CD14-positive monocyte (primary cell): ENCODE results near the gene SIGLEC1. TPM values are rescaled to one million over a fixed set of nuclear protein-coding genes. Genes with fewer than 3 reads are reported as not detected.
A peak's percentile ranks its signal among the peaks of the same experiment; 100 is the strongest.

Source experiments
- DNase-seq, 3 donors: peaks; one replicate each; pipeline ENCODE4 v3.0.0-alpha.2; 2011 to 2022
- H2AFZ ChIP-seq: 2 replicates; pipeline ENCODE4 v1.6.0; 2012; ENCODE audit warnings: mild to moderate bottlenecking, low read depth, low read length, inconsistent platforms; ENCODE audit not compliant: insufficient read depth, poor library complexity, severe bottlenecking
- H3K27ac ChIP-seq, 2 donors: 1 replicate in 1 of 2; 2 replicates in 1 of 2; pipeline ENCODE4 v1.5.1; 2012 to 2013; ENCODE audit warnings: low read length in 2 of 2, control low read depth in 1 of 2, inconsistent platforms in 1 of 2, low read depth in 1 of 2, mild to moderate bottlenecking in 1 of 2
- H3K27me3 ChIP-seq, 2 donors: one replicate each; pipeline versions ENCODE4 v1.6.0 to v1.6.1; 2011 to 2013; ENCODE audit warnings: low read length in 2 of 2; ENCODE audit not compliant: control insufficient read depth in 2 of 2, insufficient read depth in 2 of 2
- H3K36me3 ChIP-seq, 2 donors: replicated peaks in 1 of 2; 1 replicate in 1 of 2; 2 replicates in 1 of 2; pipeline versions ENCODE4 v1.5.1 to v1.6.1; 2012 to 2013; ENCODE audit warnings: low read length in 2 of 2, control low read depth in 1 of 2, inconsistent platforms in 1 of 2, mild to moderate bottlenecking in 1 of 2; ENCODE audit not compliant: insufficient read depth in 2 of 2, control insufficient read depth in 1 of 2
- H3K4me1 ChIP-seq, 2 donors: 1 replicate in 1 of 2; 2 replicates in 1 of 2; pipeline versions ENCODE4 v1.5.1 to v1.6.1; 2012 to 2013; ENCODE audit warnings: low read length in 2 of 2, control low read depth in 1 of 2, inconsistent platforms in 1 of 2, mild to moderate bottlenecking in 1 of 2, moderate library complexity in 1 of 2; ENCODE audit not compliant: insufficient read depth in 2 of 2, control insufficient read depth in 1 of 2
- H3K4me2 ChIP-seq: replicated peaks from 2 replicates; pipeline ENCODE3; 2012; ENCODE audit warnings: low read length, moderate library complexity, mild to moderate bottlenecking; ENCODE audit not compliant: poor library complexity, severe bottlenecking; ENCODE audit errors: extremely low read depth
- H3K4me3 ChIP-seq, 3 experiments: fragments of 200-600 bp in 1 of 3; sonication (generic) in 1 of 3; replicated peaks in 1 of 3; 1 replicate in 2 of 3; 2 replicates in 1 of 3; pipeline ENCODE4 v1.5.1; 2011 to 2013; ENCODE audit warnings: low read length in 3 of 3, mild to moderate bottlenecking in 3 of 3, control low read depth in 2 of 3, low read depth in 2 of 3, inconsistent platforms in 1 of 3, moderate library complexity in 1 of 3
- H3K79me2 ChIP-seq: 2 replicates; pipeline ENCODE4 v1.6.0; 2012; ENCODE audit warnings: mild to moderate bottlenecking, control low read depth, inconsistent platforms, low read length, moderate library complexity; ENCODE audit not compliant: insufficient read depth
- H3K9ac ChIP-seq: 2 replicates; pipeline ENCODE4 v1.6.0; 2017; ENCODE audit warnings: low read length, mild to moderate bottlenecking; ENCODE audit not compliant: insufficient read depth, poor library complexity, severe bottlenecking
- H3K9me3 ChIP-seq, 2 donors: replicated peaks in 1 of 2; 1 replicate in 1 of 2; 2 replicates in 1 of 2; pipeline versions ENCODE4 v1.5.1 to v1.6.1; 2012 to 2013; ENCODE audit warnings: low read length in 2 of 2, control low read depth in 1 of 2; ENCODE audit not compliant: control insufficient read depth in 1 of 2, insufficient read depth in 1 of 2
- H4K20me1 ChIP-seq: 2 replicates; pipeline ENCODE4 v1.6.0; 2012; ENCODE audit warnings: mild to moderate bottlenecking, low read length, control low read depth, moderate library complexity; ENCODE audit not compliant: insufficient read depth
- H3K27ac Mint-ChIP-seq, 7 donors: one replicate each; pipeline ENCODE4 v1.8.0; 2020; ENCODE audit warnings: mild to moderate bottlenecking in 7 of 7, mixed read lengths in 7 of 7, moderate library complexity in 6 of 7, inconsistent platforms in 2 of 7
- H3K27me3 Mint-ChIP-seq, 3 donors: one replicate each; pipeline ENCODE4 v1.8.0; 2021 to 2022; ENCODE audit warnings: low read depth in 3 of 3, mild to moderate bottlenecking in 3 of 3, mixed read lengths in 3 of 3, moderate library complexity in 3 of 3, inconsistent platforms in 1 of 3
- H3K36me3 Mint-ChIP-seq, 2 donors: one replicate each; pipeline ENCODE4 v1.8.0; 2020; ENCODE audit warnings: mixed read lengths in 2 of 2, inconsistent platforms in 1 of 2, mild to moderate bottlenecking in 1 of 2
- H3K4me1 Mint-ChIP-seq: one replicate; pipeline ENCODE4 v1.8.0; 2020; ENCODE audit warnings: mild to moderate bottlenecking, mixed read lengths
- H3K4me3 Mint-ChIP-seq, 2 donors: one replicate each; pipeline ENCODE4 v1.8.0; 2020; ENCODE audit warnings: mild to moderate bottlenecking in 2 of 2, mixed read lengths in 2 of 2, moderate library complexity in 1 of 2
- H3K9me3 Mint-ChIP-seq, 7 donors: one replicate each; pipeline ENCODE4 v1.8.0; 2020 to 2022; ENCODE audit warnings: mixed read lengths in 7 of 7, mild to moderate bottlenecking in 6 of 7, moderate library complexity in 6 of 7, inconsistent platforms in 2 of 7
- CTCF ChIP-seq: fragments of 200-600 bp; IDR thresholded peaks from one replicate; pipeline ENCODE4 v1.8.0; 2022; ENCODE audit warnings: antibody characterized with exemption, mild to moderate bottlenecking
- WGBS: methylation state at CpG from one replicate; pipeline ENCODE4 v1.1.5; 2013; ENCODE audit warnings: missing lambda C conversion rate; ENCODE audit not compliant: insufficient coverage; 5-methylcytosine and 5-hydroxymethylcytosine counted together
- intact Hi-C, 2 donors: fragments of 100-400 bp; cut with micrococcal nuclease; formaldehyde crosslinking; loops; one replicate each; pipeline versions ENCODE4 v1.15.0 to v1.15.1; 2023
- polyA plus RNA-seq, 3 donors: library from polyadenylated mRNA; depleted of rRNA in 1 of 3; unstranded in 2 of 3; stranded (reverse) in 1 of 3; fragments of 300-500 nt in 2 of 3; fragments of >200 nt in 1 of 3; fragmentation: Illumina TruSeq in 2 of 3; gene quantifications; 1 replicate in 2 of 3; 2 replicates in 1 of 3; pipeline ENCODE4 v1.2.3, GENCODE V29; 2012 to 2021

The SIGLEC1 gene
- polyA plus RNA-seq, 3 donors, result 1.6 to 23.5 (median 2.5) TPM

- no peaks in the 10 kb centered on the region for H4K20me1 ChIP-seq
- no peak within 1 kb of the TSS for H3K4me2 ChIP-seq
- Mint-ChIP-seq H3K4me1 (peaks cover 17% of the 10 kb centered on the region), H3K27ac (peak within 1 kb of the TSS in 1 of 7 donors; percentile 35), H3K27me3 (peaks cover 40 to 57% (median 51%) of the 10 kb centered on the region in 3 donors), H3K36me3 (peaks cover 0 to 4% of the 10 kb centered on the region in 2 donors), H3K9me3 (peaks cover 0 to 7% (median 0%) of the 10 kb centered on the region in 7 donors), H3K4me3 (peak within 1 kb of the TSS in 1 of 2 donors; percentile 74)
- 82% methylated on average over 11 of the region's 19 CpGs for WGBS
- peaks cover 21 to 37% of the 10 kb centered on the region in 2 donors for H3K27me3 ChIP-seq
- intact Hi-C loops, result no loop called here
- no peak within 1 kb of the TSS for H2AFZ ChIP-seq
- no peak within 1 kb of the TSS for H3K27ac ChIP-seq
- peaks cover 10 to 21% of the 10 kb centered on the region in 2 donors for H3K4me1 ChIP-seq
- TF ChIP-seq CTCF, result no peak
- no peak within 1 kb of the TSS for H3K4me3 ChIP-seq
- no peak within 1 kb of the TSS for H3K9ac ChIP-seq
- DNase-seq, result no peak
- no peaks in the 10 kb centered on the region for H3K36me3 ChIP-seq
- H3K79me2 ChIP-seq, result no peaks in the 10 kb centered on the region
- H3K9me3 ChIP-seq, result no peaks in the 10 kb centered on the region
Measured at GRCh38 chr20:3663031-3663701, 49.2 kb downstream of the SIGLEC1 start, which contains the start of gene GFRA4. TSS of gene GFRA4 (minus strand) at chr20:3663399. CDS start at chr20:3663399, 0 bp downstream.

Other genes starting within 250 kb of the SIGLEC1 start
- 10 to 100 TPM; 10.2 to 17.4 (median 11.5) TPM for gene ATRN, start 241.6 kb downstream of the SIGLEC1 start, polyA plus RNA-seq
- gene GFRA4, start 49.2 kb downstream of the SIGLEC1 start, polyA plus RNA-seq, result not detected
- not detected for gene ADAM33, start 30.6 kb downstream of the SIGLEC1 start, polyA plus RNA-seq
- not detected for gene HSPA12B, start 20.1 kb upstream of the SIGLEC1 start, polyA plus RNA-seq
- gene ADISSP, start 55.2 kb upstream of the SIGLEC1 start, polyA plus RNA-seq, result 10 to 100 TPM; 59.6 to 78.5 (median 68.5) TPM
- under 1 TPM in 1 of 3 donors, not detected in 2; 0.09 TPM for gene SPEF1, start 68.8 kb upstream of the SIGLEC1 start, polyA plus RNA-seq
- 10 to 100 TPM in 1 of 3 donors, 1 to 10 TPM in 2; 1.1 to 18.9 (median 1.4) TPM for gene CENPB, start 74.1 kb upstream of the SIGLEC1 start, polyA plus RNA-seq
- 10 to 100 TPM in 1 of 3 donors, 1 to 10 TPM in 2; 3.6 to 35.6 (median 4.0) TPM for gene CDC25B, start 83.7 kb upstream of the SIGLEC1 start, polyA plus RNA-seq
- 10 to 100 TPM in 1 of 3 donors, 1 to 10 TPM in 2; 6.6 to 10.8 (median 8.6) TPM for gene AP5S1, start 107.9 kb upstream of the SIGLEC1 start, polyA plus RNA-seq
- 10 to 100 TPM in 1 of 3 donors, 1 to 10 TPM in 2; 1.8 to 16.6 (median 3.2) TPM for gene MAVS, start 134.2 kb upstream of the SIGLEC1 start, polyA plus RNA-seq
- 10 to 100 TPM; 36.8 to 65.7 (median 48.0) TPM for gene PANK2, start 176.8 kb upstream of the SIGLEC1 start, polyA plus RNA-seq